ENCODE measurements around the gene DHRSX. TPM values are rescaled to one million over a fixed set of nuclear protein-coding genes. Genes with fewer than 3 reads are reported as not detected.

The DHRSX gene
- total RNA-seq, 1 donor from 2014 or later = 19.0 TPM

DNA sequence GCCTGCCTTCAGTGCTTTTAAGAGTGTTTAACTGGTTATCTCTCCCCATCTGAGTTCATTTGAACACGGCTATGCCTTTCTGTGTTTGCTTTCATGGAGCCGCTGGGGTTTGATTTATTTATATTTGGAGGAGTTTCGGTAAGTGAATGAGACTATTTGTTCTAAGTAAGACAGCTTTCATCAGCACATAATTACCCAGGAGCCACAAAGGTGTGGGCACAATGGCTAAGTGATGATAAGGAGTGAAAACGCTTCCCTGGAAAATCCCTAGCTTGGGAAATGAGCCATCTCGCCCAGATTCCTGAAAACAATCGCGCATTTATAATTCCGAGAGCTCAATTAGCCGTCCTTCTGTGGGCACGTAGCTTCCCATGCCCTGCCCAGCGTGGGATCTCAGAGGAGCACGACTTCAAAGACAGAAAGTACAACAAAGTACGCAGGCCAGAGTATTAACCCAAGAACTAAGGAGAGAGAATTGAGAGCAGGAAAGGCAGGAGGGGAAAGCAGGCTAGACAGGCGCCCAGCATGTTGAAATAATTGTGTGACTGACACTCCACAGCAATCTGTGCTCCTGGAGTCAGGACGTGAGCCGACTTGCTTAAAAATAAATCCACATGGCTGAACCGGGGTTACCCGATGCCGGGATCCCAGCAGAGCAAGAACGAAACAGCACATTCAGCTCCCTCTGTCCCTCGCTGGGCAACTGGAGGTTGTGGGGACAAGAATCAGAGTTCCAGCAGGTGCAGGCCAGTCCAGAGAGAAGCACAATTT lies 99.0 kb downstream of the DHRSX start:
- Histone ChIP-seq H3K4me3 (ENCODE audit: low read depth, low read length) (peak overlapping the region; percentile 0), H3K27me3 (ENCODE audit: control insufficient read depth, insufficient read depth, low read length) (no peaks in the 10 kb centered on the region), H3K36me3 (ENCODE audit: control insufficient read depth, insufficient read depth, low read length) (no peaks in the 10 kb centered on the region)
- peak; percentile 81 for DNase-seq (ENCODE audit: low read depth)
- peak; percentile 36 for FAIRE-seq
- TF ChIP-seq, protein P1, sequence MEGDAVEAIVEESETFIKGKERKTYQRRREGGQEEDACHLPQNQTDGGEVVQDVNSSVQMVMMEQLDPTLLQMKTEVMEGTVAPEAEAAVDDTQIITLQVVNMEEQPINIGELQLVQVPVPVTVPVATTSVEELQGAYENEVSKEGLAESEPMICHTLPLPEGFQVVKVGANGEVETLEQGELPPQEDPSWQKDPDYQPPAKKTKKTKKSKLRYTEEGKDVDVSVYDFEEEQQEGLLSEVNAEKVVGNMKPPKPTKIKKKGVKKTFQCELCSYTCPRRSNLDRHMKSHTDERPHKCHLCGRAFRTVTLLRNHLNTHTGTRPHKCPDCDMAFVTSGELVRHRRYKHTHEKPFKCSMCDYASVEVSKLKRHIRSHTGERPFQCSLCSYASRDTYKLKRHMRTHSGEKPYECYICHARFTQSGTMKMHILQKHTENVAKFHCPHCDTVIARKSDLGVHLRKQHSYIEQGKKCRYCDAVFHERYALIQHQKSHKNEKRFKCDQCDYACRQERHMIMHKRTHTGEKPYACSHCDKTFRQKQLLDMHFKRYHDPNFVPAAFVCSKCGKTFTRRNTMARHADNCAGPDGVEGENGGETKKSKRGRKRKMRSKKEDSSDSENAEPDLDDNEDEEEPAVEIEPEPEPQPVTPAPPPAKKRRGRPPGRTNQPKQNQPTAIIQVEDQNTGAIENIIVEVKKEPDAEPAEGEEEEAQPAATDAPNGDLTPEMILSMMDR (IDR thresholded peaks at IDR 0.05; ENCODE audit: insufficient read depth, low read length, severe bottlenecking) = no peak

DNA sequence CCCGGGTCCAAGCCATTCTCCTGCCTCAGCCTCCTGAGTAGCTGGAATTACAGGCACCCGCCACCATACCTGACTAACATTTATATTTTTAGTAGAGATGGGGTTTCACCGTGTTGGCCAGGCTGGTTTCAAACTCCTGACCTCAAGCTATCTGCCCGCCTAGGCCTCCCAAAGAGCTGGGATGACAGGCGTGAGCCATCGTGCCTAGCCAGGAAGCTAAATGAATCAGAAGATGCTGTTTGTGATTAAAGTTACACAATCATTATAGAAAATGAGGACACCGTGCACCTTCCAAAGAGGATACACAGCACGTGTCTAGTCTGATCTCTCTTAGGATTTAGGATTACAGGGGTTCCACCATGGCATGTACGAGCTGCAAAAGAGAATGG lies 99.6 kb downstream of the DHRSX start:
- DNase-seq (ENCODE audit: low read depth) (peak; percentile 79), FAIRE-seq (no peak)
- TF ChIP-seq, protein P1 (IDR thresholded peaks at IDR 0.05; ENCODE audit: insufficient read depth, low read length, severe bottlenecking) = no peak
- no peaks in the 10 kb centered on the region for H3K27me3 ChIP-seq (ENCODE audit: control insufficient read depth, insufficient read depth, low read length)
- H3K4me3 ChIP-seq (ENCODE audit: low read depth, low read length) = peak overlapping the region; percentile 0
- no peaks in the 10 kb centered on the region for H3K36me3 ChIP-seq (ENCODE audit: control insufficient read depth, insufficient read depth, low read length)

DNA sequence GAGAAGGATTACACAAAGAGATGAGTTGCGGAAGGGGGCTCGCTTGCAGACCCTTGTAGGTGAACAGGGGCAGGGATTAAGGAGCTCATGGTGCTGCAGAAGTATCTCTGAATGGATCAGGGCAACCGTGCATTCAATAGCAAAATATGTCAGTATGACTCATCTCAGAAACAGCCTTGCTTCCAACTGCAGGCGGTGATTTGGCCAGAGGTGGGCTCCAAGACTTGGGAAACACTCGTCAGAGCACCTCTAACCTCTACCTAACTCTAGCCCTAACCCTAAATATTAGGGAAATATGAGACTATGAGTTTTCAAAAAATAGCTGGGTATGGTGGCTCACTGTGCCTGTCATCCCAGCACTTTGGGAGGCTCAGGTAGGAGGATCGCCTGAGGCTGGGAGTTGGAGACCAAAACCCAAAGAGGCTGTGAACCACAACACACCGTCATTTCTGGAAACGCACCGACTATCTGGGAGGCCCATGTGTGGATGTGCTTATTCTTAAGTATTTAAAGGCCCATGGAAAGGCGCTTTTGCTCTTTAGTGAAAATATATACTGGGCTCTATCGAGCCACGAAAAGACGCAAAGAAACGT lies 102.6 kb downstream of the DHRSX start:
- TF ChIP-seq, protein P1 (IDR thresholded peaks at IDR 0.05; ENCODE audit: insufficient read depth, low read length, severe bottlenecking) = no peak
- FAIRE-seq (no peak), DNase-seq (ENCODE audit: low read depth) (peak; percentile 52)
- Histone ChIP-seq H3K36me3 (ENCODE audit: control insufficient read depth, insufficient read depth, low read length) (no peaks in the 10 kb centered on the region), H3K27me3 (ENCODE audit: control insufficient read depth, insufficient read depth, low read length) (no peaks in the 10 kb centered on the region), H3K4me3 (ENCODE audit: low read depth, low read length) (no peak overlapping the region)

DNA sequence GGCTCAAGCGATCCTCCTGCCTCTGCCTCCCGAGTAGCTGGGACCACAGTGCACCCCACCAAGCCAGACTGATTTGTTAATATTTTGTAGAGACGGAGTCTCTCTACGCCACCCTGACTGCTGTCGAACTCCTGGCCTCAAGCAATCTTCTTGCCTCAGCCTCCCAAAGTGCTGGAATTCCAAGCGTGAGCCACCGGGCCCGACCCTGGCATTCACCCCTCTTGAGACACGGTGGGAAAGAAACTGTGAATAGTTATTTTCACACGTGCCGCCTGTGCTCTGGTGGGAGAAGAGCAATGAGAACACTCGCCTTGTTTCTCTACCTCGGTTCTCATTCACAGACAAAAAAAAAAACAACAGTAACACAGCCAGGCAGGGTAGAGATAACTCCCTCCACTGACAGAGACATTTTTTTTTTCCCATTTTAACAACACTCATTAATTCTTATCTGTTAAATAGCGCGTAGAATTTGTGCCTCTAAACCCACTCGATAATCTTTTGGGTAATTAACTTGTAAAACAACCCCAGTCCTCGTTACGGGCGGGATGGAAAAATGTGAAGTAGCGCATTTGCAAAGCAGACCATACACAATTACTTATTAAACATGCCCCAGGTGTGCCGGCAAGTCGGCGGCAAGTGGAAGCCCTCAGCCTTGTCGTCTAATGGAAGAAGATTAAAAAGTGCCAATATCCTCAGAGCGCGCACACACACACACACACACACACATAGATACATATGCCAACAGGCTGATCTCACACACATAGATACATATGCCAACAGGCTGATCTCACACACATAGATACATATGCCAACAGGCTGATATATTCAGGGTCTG lies 103.3 kb downstream of the DHRSX start:
- H3K27me3 ChIP-seq (ENCODE audit: control insufficient read depth, insufficient read depth, low read length) = no peaks in the 10 kb centered on the region
- FAIRE-seq (no peak), DNase-seq (ENCODE audit: low read depth) (no peak)
- no peaks in the 10 kb centered on the region for H3K36me3 ChIP-seq (ENCODE audit: control insufficient read depth, insufficient read depth, low read length)
- no peak overlapping the region for H3K4me3 ChIP-seq (ENCODE audit: low read depth, low read length)
- TF ChIP-seq, protein P1 (IDR thresholded peaks at IDR 0.05; ENCODE audit: insufficient read depth, low read length, severe bottlenecking) = no peak

DNA sequence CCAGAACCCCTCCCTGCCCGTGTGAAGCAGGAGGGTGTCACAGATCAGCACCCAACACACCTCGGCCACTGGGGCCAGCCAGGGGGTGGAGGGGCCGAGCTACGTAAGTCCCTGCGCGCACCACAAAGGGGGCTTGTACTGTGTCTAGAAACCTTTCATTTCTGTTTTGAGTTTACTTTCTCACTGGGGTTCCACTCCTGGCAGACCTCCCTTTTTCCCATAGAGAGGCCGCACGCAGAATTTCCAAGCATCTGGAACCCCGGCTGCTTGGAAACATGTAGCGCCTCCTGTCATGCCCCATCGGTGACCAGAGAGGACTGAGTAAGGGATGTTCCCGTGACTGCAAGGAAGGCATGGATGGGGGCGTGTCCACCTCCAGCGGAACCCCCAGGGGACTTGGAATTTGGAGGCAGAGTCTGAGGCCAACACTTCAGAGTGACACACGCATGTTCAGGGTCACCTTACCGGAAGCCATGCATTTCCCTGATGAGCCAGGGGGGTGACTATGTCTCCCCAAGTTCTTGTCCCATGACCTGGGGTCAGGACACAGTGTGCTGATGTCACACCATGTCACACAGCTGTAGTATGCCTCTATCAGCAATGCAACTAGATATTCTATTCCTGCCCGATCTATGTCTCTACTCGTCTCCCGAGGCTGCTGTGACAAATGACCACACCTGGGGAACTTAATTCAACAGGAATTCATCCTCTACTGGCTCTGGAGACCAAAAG lies 105.3 kb downstream of the DHRSX start:
- Histone ChIP-seq H3K27me3 (ENCODE audit: control insufficient read depth, insufficient read depth, low read length) (no peaks in the 10 kb centered on the region), H3K36me3 (ENCODE audit: control insufficient read depth, insufficient read depth, low read length) (peaks cover 3% of the 10 kb centered on the region), H3K4me3 (ENCODE audit: low read depth, low read length) (no peak overlapping the region)
- TF ChIP-seq, protein P1 (IDR thresholded peaks at IDR 0.05; ENCODE audit: insufficient read depth, low read length, severe bottlenecking) = no peak
- peak; percentile 85 for FAIRE-seq
- no peak for DNase-seq (ENCODE audit: low read depth)
